Activated CD4-positive, alpha-beta T cell treated with anti-CD3 and anti-CD28 coated beads, Interleukin-2, amount 50 U/mL, for 1 hour (primary cell): ENCODE measurements around the gene GSTCD.
"Not testable (repeated sequence)": the region's sequence is repeated elsewhere in the genome, so short reads cannot be mapped to it uniquely, and the experiment has no call there.

Experiments
- DNase-seq: peaks from one replicate; pipeline ENCODE4 v3.0.0-alpha.2; 2020

GSTCD gene, protein sequence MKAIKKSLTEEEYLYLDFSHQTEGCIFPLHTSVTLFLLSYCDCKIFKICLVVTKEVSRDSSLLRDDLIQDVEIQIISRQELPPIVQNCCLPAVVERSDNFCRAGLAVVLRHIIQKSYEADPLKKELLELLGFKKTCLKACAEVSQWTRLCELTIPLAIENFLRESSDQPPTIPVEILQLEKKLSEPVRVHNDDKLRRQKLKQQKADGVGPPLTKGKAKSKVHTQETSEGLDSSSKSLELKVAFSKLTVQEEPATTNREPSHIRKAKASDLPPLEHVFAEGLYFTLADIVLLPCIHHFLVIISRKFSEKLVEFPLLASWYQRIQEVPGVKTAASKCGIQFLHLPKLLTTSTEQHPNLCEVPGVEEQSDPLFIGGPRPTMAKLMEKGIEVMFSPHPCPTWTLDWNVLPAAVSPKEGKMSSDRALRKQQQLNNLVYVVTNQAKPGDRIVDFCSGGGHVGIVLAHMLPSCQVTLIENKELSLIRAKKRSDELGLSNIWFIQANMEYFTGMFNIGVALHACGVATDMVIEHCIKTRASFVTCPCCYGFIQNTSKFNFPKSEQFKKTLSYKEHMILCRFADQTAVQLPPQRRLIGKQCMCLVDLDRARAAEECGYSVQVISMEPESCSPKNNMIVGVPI

DNA sequence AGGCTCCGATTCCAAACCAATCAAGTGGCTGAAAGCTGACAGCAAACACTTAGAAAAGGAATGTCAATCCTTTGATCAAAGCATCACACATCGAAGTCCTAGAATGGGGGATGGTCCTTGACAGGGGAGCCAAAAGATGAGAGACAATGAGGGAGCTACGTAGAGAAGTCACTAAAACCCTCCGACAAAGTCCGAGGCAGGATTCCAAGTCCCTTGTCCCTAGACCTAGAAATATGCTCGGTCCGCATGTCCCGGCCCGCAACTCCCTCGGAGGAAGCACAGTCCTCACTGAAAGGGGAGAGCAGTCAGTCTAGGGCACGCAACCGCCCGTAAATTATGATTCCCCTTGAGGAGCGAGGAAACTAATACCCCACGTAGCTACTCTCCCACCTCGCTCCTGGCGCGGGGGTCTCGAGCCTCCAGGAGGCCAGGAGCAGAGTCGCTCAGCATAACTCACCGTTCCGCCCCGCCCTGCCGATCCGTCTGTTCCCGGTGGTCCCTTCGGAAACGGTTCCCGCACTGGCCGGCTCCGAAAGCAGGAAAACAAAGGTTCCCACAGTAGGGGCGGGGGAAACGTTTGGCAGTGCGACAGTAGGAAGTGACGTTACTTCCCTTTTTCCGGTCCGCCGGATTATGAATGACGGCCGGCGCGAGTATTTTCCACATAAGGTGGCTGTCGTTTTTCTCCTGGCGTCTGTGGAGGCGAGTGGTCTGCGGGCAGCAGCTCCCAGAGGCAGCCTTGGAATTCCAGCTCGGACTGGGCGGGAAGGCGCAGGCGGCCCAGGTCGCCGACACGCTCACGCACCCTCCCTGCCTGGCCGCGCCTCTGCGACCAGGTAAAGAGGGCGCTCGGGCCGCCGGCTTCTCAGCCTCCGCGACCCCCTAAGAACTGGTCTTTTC is at the start of gene GSTCD, which contains the start of gene INTS12:
GSTCD (plus strand) TSS at position 604 of the 900 bp plus-strand sequence. CDS start 8,830 bp downstream, outside the sequence.
INTS12 (minus strand) TSS at position 509 of the 900 bp plus-strand sequence. CDS start 8,684 bp downstream, outside the sequence.
- DNase-seq = peak; percentile 84

DNA sequence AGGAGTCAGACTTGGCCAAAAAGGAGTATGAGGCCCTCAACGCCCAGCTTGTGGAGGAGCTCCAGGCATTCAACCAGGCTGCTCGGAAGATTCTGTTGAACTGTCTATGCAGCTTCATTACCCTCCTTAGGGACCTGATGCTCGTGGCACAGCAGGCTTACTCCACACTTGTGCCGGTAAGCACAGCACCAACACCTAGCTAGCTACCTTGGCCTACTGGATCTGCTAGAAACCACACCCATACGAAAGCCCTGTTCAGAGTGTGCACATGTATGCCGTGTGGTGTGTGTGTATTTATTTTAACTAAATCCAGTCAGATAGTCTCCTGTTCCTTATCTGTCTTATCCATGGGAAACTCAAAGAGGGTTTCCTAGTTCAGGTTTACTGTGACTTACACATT is 49.4 kb upstream of the GSTCD start:
- no peak for DNase-seq

DNA sequence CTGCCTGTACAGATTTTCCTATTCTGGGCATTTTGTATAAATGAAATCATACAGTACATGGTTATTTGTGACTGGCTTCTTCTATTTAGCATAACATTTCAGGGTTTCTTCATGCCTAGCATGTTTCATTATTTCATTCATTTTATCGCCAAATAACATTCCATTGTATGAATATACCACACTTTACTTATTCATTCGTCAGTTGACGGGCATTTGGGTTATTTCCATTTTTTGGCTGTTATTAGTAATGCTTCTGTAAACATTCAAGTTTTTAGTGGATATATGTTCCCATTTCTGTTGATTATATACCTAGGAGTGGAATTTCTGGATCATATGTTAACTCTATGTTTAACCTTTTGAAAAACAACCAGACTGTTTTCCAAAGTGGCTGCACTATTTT is 47.6 kb upstream of the GSTCD start:
- DNase-seq = no peak

DNA sequence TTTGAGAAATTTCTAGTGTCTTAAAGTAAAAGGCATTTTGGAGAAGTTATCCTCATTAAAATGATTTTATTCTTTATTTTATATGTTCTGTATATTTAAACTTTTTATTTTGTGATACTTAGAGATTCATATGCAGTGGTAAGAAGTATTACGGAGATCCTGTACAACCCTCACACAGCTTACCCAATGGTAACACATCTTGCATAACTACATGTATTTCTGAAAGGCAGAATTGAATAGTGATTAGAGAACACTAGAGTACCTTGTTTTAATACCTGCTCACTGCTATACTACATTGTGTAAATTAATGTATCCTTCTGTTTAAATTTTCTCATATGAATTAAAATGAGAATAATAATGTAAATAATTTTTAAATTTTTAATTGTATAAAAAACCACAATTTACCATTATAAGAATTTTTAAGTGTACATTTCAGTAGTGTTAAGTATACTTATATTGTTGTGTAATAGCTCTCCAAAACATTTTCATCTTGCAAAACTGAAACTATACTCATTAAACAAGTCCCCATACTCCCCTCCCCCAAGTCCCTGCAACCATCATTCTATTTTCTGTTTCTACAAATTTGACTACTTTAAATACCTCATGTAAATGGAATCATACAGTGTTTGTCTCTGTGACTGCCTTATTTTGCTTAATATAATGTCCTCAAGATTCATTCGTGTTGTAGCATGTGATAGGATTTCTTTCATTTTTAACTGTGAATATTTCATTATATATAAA is 45.5 kb upstream of the GSTCD start:
- no peak for DNase-seq

DNA sequence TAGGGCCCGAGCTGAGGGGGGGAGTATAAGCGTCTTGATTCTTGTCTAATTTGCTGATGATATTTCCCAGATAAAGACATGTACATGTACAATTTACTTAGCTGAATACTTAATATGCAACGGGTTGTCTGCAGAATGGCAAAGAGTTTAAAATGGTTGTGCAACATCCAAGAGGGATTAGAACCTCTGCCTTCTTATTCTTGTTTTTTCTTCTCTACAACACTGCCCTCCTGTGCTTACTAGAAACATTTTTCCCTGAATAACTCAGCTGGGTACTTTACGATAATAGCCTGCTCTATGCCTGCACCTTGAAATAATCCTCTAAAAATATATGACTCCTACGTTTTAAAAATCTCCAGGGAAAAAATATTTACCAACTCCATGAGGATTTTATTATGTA is 41.9 kb upstream of the GSTCD start:
- no peak for DNase-seq

DNA sequence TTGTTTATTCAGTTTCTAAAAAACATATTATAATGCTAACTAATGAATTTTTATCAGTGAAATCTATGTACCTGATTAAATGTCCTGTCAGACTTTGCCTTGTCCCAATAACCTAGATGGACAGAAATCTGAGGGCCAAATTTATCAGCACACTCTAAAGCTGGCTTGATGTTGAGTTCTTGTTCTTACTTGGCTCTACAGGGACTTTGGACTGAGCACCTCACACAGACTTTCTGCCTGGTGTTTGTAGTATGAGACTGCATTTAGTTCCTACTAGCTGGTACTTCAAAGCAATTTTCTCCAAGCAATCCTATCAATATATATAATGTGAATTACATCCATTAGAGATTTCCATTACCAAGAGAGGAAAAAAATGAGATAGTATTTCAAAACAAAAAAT is 37.9 kb upstream of the GSTCD start:
- no peak for DNase-seq

- DNase-seq = no peak
Measured at GRCh38 chr4:105671301-105671700, 37.3 kb upstream of the GSTCD start.

DNA sequence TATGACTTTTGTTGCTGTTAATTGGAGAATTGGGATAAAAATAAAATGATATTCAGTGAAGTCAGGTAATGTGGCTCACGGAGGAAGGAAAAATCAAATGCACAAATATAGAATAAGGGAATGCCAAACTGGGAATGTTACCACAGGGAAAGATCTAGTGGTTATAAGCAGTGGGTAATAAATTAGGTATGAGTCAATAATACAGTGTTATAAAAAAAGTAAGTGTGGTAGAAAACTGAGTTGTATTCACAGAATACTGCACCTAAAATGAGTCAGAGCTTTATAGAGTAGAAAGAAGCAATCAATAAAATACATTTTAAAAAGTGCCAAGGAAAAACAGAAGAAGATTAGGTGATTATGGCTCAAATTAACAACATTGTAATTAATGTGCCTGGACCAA is 34.6 kb upstream of the GSTCD start:
- DNase-seq = no peak

GRCh38 chr4:105677709-105678108 is 30.9 kb upstream of the GSTCD start:
- no peak for DNase-seq

GRCh38 chr4:105679186-105679585 is 29.4 kb upstream of the GSTCD start:
- no peak for DNase-seq

- DNase-seq = no peak
Measured at GRCh38 chr4:105683038-105683437, 25.5 kb upstream of the GSTCD start.

DNA sequence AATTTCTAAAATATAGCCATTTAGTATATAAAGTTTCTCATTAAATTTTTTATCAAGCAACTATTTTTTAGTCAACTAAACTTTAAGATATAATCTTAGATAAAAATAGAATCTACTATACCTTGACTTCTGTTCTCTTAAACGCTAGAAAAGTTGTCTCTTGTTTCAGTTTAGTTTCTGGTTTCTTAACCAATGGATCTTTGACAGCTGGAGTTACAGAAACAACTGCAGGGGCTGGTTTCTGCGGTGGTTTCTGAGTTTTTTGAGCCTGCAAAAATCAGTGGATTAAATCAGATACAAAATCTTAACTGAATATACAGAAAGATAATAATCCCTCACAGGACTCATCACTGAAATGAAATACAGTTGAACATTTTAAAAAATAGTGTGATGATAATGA is 22.0 kb upstream of the GSTCD start:
- DNase-seq = no peak

- DNase-seq = not testable (repeated sequence)
Measured at GRCh38 chr4:105694812-105695211, 13.8 kb upstream of the GSTCD start.

GRCh38 chr4:105695832-105696231 is 12.8 kb upstream of the GSTCD start:
- DNase-seq = not testable (repeated sequence)

- no peak for DNase-seq
Measured at GRCh38 chr4:105698607-105699006, 10.0 kb upstream of the GSTCD start.

GRCh38 chr4:105707782-105708180 is 803 bp upstream of the GSTCD start:
- no peak for DNase-seq

- no peak for DNase-seq
Measured at GRCh38 chr4:105709081-105709450, 482 bp downstream of the GSTCD start.

DNA sequence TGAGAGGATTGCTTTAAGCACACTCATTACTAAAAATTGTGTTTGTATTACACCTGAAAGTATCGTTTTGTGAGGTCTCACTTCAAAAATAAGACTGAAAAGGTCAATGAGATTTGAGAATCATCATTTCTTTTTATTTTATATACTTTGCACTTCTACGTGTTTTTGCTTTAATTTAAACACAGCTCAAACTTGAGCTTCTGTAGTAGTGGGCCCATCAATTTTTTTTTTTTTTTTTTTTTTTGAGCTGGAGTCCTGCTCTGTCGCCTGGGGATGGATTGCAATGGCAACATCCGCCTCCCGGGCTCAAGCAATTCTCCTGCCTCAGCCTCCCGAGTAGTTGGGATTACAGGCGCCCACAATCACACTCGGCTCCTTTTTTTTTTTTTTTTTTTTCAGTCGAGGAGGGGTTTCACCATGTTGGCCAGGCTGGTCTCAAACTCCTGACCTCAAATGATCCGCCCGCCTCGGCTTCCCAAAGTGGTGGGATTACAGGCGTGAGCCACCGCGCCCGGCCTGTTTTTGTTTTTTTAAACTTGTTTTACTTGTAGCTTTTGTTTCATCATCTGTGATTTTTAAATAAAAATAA is 1.5 kb downstream of the GSTCD start:
- no peak for DNase-seq

GRCh38 chr4:105710678-105711077 is 2.1 kb downstream of the GSTCD start:
- no peak for DNase-seq

DNA sequence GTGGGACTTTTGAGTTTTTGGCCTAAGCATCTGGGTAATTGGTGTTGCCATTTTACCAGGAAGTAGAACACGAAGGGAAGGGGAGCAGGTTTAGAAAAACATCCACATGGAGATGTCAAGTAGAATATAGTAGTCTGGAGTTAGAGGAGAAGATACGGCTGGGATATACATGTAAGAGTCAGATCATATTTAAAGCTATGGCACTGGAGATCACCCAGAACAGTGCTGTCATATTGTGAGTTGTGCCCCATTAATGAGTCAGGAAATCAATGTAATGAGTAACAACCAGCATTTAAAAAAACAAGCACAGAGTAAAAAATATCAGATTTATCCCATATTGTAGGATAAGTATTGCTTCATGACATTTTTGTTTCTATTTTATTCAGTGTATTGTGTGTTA is 4.2 kb downstream of the GSTCD start:
- DNase-seq = no peak

DNA sequence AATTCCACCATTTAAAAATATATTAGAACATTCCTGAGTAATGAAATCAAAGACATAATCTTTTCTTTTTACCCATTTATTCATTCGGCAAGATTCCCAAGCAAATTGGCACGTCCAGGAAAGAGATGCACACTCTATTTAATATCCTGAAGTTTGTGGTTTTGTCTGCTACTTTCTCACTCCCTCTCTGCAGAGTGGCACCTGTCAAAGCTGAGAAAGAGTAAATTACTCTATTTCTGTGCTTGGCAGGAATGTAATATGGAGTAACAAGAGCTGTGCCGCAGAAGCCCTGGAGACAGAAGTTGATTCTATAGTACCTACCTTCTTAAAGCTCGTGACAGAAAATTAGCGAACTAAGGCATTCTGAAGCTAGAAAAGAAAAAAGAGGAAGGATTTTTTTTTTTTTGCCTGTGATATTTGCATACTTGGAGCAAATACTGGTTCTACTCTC is 5.5 kb downstream of the GSTCD start:
- DNase-seq = no peak

- DNase-seq = no peak
Measured at GRCh38 chr4:105714932-105715331, 6.3 kb downstream of the GSTCD start.
